Activated CD4-positive, alpha-beta memory T cell treated with anti-CD3 and anti-CD28 coated beads for 36 hours (primary cell): ENCODE measurements around the gene NAXD. TPM values are rescaled to one million over a fixed set of nuclear protein-coding genes. Genes with fewer than 3 reads are reported as not detected.
"Not testable (repeated sequence)": the region's sequence is repeated elsewhere in the genome, so short reads cannot be mapped to it uniquely, and the experiment has no call there.

ENCODE experiments used
- CTCF ChIA-PET: fragments of 350-600 bp; sonication (Branson Sonifier 250); formaldehyde crosslinking; loops from one replicate; lab custom pipeline; 2021; ENCODE audit warnings: antibody characterized with exemption, inconsistent platforms; lab: Charles Lee
- POLR2A ChIA-PET: fragments of 350-600 bp; sonication (Branson Sonifier 250); formaldehyde crosslinking; loops from one replicate; lab custom pipeline; 2021; ENCODE audit warnings: antibody characterized with exemption; lab: Charles Lee
- DNase-seq: peaks from one replicate; pipeline ENCODE4 v3.0.0-alpha.2; 2020
- H3K27ac Mint-ChIP-seq: one replicate; pipeline ENCODE4 v1.8.0; 2021; ENCODE audit warnings: mixed read lengths
- H3K27me3 Mint-ChIP-seq: one replicate; pipeline ENCODE4 v1.8.0; 2021; ENCODE audit warnings: mixed read lengths
- H3K36me3 Mint-ChIP-seq: one replicate; pipeline ENCODE4 v1.8.0; 2021; ENCODE audit warnings: mixed read lengths
- H3K4me1 Mint-ChIP-seq: one replicate; pipeline ENCODE4 v1.8.0; 2021; ENCODE audit warnings: low read depth, mixed read lengths
- H3K4me3 Mint-ChIP-seq: one replicate; pipeline ENCODE4 v1.8.0; 2021; ENCODE audit warnings: mild to moderate bottlenecking, mixed read lengths
- H3K9me3 Mint-ChIP-seq: one replicate; pipeline ENCODE4 v1.8.0; 2021; ENCODE audit warnings: mixed read lengths
- intact Hi-C: fragments of 100-400 bp; cut with micrococcal nuclease; formaldehyde crosslinking; loops from one replicate; pipeline ENCODE4 v1.15.1; 2023
- total RNA-seq, 2 experiments: library from RNA; stranded (reverse); gene quantifications; one replicate each; pipeline ENCODE4 v1.2.3, GENCODE V29; 2021

Gene NAXD
- total RNA-seq, result 10 to 100 TPM; 22.6 to 22.9 TPM

DNA sequence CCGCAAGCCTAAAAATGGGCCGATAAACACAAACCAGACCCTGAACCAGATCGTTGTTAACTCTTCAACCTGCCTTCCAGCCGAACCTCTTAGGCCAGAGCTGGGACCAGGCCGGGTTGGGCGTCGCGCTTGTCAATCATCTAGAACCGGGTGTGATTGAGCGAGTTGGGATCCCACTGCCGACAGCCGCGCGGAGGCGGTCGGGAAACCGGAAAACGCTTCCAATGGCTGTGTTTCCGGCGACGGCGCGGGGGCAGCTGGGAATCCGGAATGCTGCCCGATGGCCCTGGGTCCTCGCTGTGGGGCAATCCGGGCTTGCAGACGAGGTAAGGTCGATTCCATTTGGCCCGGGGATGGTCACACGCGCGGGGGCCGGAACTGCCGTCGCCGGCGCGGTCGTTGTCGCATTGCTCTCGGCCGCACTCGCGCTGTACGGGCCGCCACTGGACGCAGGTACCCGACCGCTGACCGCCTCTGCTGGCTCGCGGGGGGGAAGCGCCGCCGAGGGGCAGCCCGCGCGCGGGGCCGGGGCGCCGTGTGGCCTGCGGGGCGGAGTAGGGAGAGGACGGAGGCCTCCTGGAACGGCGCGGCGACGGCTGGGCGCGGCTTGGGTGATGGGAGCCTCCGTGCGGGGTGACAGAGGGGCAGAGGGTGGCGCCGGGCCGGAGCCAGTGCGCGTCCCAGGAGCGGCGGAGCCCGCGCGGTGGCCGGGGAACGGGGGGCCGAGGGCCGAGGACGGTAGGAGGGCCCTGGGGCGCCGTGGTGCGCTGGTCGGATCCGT is at the start of gene NAXD:
NAXD (plus strand) TSS at position 224 of the 781 bp plus-strand sequence; CDS start at position 281, 57 bp downstream.
- ChIA-PET CTCF (interaction anchor here (1.2 kb wide), 2 partner anchors 22 to 160 kb away, joined by 5 to 6 read pairs; no protein-coding TSS in a partner anchor), POLR2A (interaction anchor here (1.0 to 1.7 kb wide), 5 partner anchors 97 to 300 kb away, joined by 3 to 9 read pairs (median 5); partner anchors contain the start of gene ANKRD10)
- H3K36me3 Mint-ChIP-seq, result peaks cover 2% of the 10 kb centered on the region
- intact Hi-C loops, result loop anchor here (1.0 to 10.0 kb wide), 6 partner anchors 53 to 828 kb away; partner anchors contain the start of genes ANKRD10, IRS2 and RAB20
- H3K4me3 Mint-ChIP-seq, result peak within 1 kb of the TSS; percentile 94
- H3K9me3 Mint-ChIP-seq, result peaks cover 4% of the 10 kb centered on the region
- DNase-seq, result peak; percentile 93
- no peaks in the 10 kb centered on the region for H3K27me3 Mint-ChIP-seq
- peaks cover 48% of the 10 kb centered on the region for H3K4me1 Mint-ChIP-seq
- H3K27ac Mint-ChIP-seq, result peak within 1 kb of the TSS; percentile 88

DNA sequence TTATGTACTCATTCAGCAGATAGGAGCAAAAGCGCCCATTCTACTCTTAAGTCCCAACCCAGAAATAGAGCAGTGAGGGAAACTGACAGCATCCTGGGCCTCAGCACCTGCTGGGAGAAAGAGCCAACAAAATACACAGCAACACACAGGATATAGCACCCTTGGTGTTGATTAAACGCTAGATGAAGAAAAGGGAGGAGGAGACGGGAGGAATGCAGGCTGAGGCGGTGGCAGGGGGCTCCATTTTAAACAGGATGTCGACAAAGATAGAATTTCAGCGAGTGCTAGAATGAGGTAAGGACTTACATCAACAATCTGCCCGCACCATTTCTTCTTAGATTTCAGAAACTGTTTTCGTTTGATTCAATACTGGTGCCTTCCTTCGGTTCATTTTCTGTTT is 49.2 kb upstream of the NAXD start:
- Mint-ChIP-seq H3K9me3 (no peaks in the 10 kb centered on the region), H3K27me3 (peaks cover 2% of the 10 kb centered on the region), H3K4me1 (peaks cover 10% of the 10 kb centered on the region), H3K36me3 (no peaks in the 10 kb centered on the region), H3K27ac (no peak overlapping the region), H3K4me3 (no peak overlapping the region)
- DNase-seq, result no peak
- intact Hi-C loops, result no loop called here
- ChIA-PET POLR2A (no interaction called here), CTCF (no interaction called here)

DNA sequence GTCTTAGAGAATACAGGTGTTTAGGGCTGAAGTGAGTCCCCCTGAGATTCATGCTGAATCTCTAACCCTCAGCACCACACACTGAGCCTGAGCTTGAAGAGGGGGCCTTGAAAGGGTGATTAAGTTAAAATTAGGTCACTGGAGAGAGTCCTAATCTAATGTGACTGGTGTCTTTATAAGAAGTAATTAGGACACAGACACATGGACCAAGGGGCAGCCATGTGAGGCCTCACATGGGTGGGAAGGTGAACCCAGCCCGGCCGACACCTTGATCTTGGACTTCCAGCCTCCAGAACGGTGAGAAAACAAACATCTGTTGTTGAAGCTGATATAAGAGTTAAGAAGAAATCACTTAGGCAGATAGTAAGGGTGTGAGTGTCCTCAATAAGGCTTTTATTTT is 46.7 kb upstream of the NAXD start:
- ChIA-PET CTCF (interaction anchor here (1.2 kb wide), 1 partner anchor 113 kb away, joined by 3 read pairs; no protein-coding TSS in a partner anchor), POLR2A (no interaction called here)
- Mint-ChIP-seq H3K4me3 (no peak overlapping the region), H3K4me1 (no peaks in the 10 kb centered on the region), H3K36me3 (no peaks in the 10 kb centered on the region), H3K27me3 (peaks cover 5% of the 10 kb centered on the region), H3K9me3 (no peaks in the 10 kb centered on the region), H3K27ac (no peak overlapping the region)
- intact Hi-C loops, result no loop called here
- DNase-seq, result no peak

DNA sequence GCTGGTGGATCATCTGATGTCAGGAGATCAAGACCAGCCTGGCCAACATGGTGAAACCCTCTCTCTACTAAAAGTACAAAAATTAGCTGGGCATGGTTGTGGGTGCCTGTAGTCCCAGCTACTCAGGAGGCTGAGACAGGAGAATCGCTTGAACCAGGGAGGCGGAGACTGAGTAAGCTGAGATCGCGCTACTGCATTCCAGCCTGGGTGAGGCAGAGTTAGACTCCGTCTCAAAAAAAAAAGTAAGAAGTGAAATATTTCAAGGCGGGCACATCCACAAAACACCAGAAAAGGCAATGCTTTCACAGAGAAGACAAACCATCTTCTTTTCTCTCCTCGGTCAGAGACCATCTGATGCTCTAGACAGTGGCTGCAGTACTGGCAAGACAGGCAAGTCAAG is 45.4 kb upstream of the NAXD start:
- H3K27ac Mint-ChIP-seq, H3K36me3 Mint-ChIP-seq, CTCF ChIA-PET, intact Hi-C loops, DNase-seq, POLR2A ChIA-PET, H3K4me1 Mint-ChIP-seq, H3K4me3 Mint-ChIP-seq, H3K9me3 Mint-ChIP-seq: not testable (repeated sequence)
- peaks cover 12% of the 10 kb centered on the region for H3K27me3 Mint-ChIP-seq

DNA sequence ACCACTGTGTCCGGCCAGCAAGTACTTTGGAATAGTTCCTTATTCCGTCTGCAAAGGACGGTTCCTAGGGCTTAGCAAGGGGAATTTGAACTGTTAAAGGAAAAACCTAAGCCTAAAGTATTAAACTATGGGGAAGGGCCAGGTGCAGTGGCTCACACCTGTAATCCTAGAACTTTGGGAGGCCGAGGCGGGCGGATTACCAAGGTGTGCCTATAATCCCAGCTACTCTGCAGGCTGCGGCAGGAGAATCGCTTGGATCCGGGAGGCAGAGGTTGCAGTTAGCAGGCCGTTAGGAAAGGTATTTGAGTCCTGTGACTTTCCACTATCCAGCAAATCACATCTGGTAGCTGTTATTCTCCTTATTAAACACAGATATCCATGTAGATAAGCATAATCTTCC is 44.5 kb upstream of the NAXD start:
- POLR2A ChIA-PET, result no interaction called here
- no peaks in the 10 kb centered on the region for H3K9me3 Mint-ChIP-seq
- H3K27me3 Mint-ChIP-seq, result peaks cover 22% of the 10 kb centered on the region
- intact Hi-C loops, result no loop called here
- H3K4me1 Mint-ChIP-seq, result peaks cover 9% of the 10 kb centered on the region
- CTCF ChIA-PET, result no interaction called here
- no peaks in the 10 kb centered on the region for H3K36me3 Mint-ChIP-seq
- no peak overlapping the region for H3K4me3 Mint-ChIP-seq
- H3K27ac Mint-ChIP-seq, result no peak overlapping the region
- DNase-seq, result no peak

DNA sequence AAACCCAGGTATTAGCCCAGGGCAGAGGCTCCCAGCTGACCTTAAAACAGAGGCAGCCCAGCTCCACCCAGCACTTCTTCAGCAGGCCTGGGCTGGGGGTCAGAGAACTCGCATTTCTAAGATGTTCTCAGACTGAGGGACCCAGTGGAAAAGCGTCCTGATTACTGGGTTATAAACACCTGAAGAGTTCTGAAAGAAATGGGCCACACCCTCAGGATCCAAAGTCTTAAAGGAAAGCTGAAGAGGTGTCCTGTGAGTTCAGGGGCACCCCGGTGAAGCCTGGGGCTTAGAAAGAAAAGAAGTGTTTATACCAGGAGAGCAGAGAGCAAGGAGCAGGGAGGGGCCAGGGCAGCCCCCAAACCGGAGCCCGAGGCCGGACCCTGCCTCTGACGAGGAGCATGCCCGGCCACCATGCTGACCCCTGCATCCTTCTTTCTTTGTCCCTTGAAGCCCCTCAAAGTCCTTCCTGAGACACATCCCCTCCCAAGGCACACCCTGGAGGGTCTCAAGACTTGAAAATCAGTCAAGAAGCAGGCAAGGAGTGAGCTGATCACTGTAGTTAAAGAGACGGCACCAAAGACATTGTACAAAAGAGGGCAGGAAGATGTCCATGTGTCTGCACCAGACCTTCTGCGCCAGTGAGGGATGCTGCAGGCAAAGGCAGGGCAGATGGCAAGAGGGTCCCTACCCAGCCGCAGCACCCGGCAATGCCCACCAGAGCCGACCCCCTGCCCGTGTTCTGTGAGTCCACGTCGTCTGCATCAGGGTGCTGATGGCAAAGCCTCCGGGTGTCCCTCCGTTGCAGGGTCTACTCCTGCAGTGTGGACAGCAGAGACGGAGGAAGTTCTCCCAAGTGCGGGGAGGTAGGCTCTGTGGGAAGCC is 43.2 kb upstream of the NAXD start:
- ChIA-PET POLR2A (no interaction called here), CTCF (interaction anchor here (1.0 kb wide), 1 partner anchor 116 kb away, joined by 3 read pairs; no protein-coding TSS in a partner anchor)
- H3K4me3 Mint-ChIP-seq, result no peak overlapping the region
- no peaks in the 10 kb centered on the region for H3K9me3 Mint-ChIP-seq
- peaks cover 12% of the 10 kb centered on the region for H3K4me1 Mint-ChIP-seq
- intact Hi-C loops, result no loop called here
- H3K27ac Mint-ChIP-seq, result no peak overlapping the region
- DNase-seq, result no peak
- H3K27me3 Mint-ChIP-seq, result peaks cover 25% of the 10 kb centered on the region
- H3K36me3 Mint-ChIP-seq, result no peaks in the 10 kb centered on the region

DNA sequence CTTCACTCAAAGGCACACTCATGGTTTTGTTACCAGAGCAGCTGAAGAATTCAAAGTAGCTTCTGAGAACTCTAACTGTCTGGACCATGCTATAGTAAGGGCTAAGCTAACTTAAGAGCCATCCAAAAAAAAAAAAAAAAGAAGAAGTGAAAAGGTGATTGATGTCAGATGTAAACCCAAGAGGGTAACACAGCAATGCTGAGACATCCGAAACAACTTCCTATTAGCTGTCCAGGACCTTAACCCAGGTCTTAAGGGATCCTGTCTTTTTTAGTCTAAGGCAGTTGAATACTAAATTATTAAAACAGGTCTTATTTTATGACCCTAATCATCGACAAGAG is 42.6 kb upstream of the NAXD start:
- CTCF ChIA-PET, result interaction anchor here (1.0 kb wide), 1 partner anchor 117 kb away, joined by 3 read pairs; no protein-coding TSS in a partner anchor
- Mint-ChIP-seq H3K27ac (no peak overlapping the region), H3K4me3 (no peak overlapping the region), H3K27me3 (peaks cover 25% of the 10 kb centered on the region), H3K9me3 (no peaks in the 10 kb centered on the region), H3K36me3 (no peaks in the 10 kb centered on the region), H3K4me1 (peaks cover 12% of the 10 kb centered on the region)
- POLR2A ChIA-PET, result no interaction called here
- DNase-seq, result no peak
- intact Hi-C loops, result no loop called here

DNA sequence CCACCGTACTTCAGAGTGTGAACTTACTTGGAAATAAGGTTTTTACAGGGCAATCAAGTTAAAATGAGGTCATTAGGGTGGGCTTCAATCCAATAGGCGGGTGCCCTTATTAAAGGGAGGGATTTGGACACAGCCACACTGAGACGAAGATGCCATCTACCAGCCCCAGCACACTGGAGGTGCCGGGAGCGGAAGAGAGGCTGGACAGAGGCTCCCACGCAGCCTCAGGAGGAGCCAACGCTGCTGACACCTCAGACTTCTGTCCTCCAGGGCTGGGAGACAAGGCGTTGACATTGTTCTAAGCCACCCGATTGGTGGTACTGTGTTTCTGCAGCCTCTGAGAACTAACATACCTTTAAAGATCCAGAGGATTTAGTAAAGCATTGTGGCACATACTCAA is 41.2 kb upstream of the NAXD start:
- no peaks in the 10 kb centered on the region for H3K36me3 Mint-ChIP-seq
- H3K4me1 Mint-ChIP-seq, result peaks cover 12% of the 10 kb centered on the region
- ChIA-PET CTCF (no interaction called here), POLR2A (no interaction called here)
- no peak for DNase-seq
- no peaks in the 10 kb centered on the region for H3K9me3 Mint-ChIP-seq
- peaks cover 33% of the 10 kb centered on the region for H3K27me3 Mint-ChIP-seq
- H3K27ac Mint-ChIP-seq, result no peak overlapping the region
- intact Hi-C loops, result no loop called here
- no peak overlapping the region for H3K4me3 Mint-ChIP-seq

DNA sequence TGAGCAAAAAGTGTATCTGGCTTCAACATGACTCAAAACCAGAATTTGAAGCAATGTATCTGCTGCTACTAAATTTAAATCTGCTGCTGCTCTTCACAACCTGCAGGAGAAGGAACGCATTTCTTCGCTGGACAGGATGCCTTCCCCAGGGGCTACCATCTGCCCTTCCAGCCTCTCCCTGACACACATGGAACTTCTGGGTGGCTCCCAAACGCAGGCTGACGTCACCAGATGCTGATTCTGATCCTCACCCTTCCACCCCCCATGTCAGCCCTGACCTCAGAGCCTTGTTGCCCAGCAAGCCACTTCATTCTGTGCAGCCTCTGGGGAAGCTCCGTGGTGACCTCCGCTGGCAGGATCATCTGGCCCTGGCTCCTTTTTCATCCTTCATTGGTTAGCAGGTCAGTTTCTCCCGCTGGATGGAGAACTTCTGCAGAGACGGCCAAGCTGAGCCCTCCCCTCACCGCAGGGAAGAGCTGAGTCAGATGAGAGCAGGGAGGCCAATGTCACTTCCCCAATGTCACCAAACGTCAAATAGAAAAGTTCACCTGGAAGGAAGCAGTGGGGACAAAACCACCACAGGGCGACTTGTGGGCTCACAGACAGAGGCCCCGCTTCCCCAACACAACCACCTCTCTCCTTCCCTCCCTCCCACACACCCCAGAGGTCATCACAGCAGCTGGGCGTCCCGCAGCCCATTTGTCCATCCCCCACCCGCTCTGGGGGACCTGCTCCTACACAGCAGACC is 39.8 kb upstream of the NAXD start:
- no peak overlapping the region for H3K4me3 Mint-ChIP-seq
- H3K4me1 Mint-ChIP-seq, result peaks cover 12% of the 10 kb centered on the region
- intact Hi-C loops, result no loop called here
- H3K9me3 Mint-ChIP-seq, result no peaks in the 10 kb centered on the region
- POLR2A ChIA-PET, result no interaction called here
- CTCF ChIA-PET, result no interaction called here
- H3K27me3 Mint-ChIP-seq, result peaks cover 36% of the 10 kb centered on the region
- H3K27ac Mint-ChIP-seq, result no peak overlapping the region
- H3K36me3 Mint-ChIP-seq, result no peaks in the 10 kb centered on the region
- DNase-seq, result peak; percentile 29

DNA sequence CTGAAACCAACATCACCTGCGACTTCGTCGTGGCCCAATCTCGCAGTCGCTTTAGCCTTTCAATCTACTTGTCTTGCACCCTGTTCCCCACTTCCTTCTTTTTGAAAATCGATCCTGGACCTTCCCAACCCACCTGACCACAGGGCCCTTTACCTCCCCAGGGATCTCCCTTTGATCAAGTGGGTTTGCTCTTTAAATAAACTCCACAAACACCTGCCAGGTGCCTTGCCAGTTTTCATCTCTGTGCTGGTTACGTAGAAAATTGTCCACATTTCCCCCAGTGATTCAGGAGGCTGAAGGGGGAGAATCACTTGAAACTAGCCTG is 39.3 kb upstream of the NAXD start:
- Mint-ChIP-seq H3K9me3 (no peaks in the 10 kb centered on the region), H3K27ac (no peak overlapping the region), H3K36me3 (no peaks in the 10 kb centered on the region)

DNA sequence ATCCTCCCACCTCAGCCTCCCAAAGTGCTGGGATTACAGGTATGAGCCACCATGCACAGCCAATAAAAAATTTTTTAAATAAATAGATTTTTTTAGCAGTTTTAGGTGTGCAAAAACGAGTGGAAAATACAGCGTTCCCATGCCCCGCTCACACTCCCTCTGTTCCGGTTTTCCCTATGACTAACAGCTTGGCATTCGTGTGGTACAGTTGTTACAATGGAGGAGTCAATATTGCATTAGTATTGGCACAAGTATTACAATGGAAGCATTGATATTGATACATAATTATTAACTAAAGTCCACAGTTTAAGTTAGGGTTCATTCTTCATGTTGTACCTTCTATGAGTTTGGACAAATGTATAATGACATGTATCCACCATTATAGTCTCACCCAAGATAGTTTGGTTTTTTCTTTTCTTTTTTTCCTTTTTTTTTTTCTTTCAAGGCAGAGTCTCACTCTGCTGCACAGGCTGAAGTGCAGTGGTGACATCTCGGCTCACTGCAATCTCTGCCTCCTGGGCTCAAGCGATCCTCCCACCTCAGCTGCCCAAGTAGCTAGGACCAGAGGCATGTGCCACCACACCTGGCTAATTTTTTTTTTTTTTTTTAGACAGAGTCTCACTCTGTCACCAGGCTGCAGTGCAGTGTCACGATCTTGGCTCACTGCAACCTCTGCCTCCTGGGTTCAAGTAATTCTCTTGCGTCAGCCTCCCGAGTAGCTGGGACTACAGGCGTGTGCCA is 38.4 kb upstream of the NAXD start:
- H3K36me3 Mint-ChIP-seq, result no peaks in the 10 kb centered on the region
- no peak overlapping the region for H3K27ac Mint-ChIP-seq
- POLR2A ChIA-PET, result no interaction called here
- DNase-seq, result no peak
- CTCF ChIA-PET, result no interaction called here
- peaks cover 36% of the 10 kb centered on the region for H3K27me3 Mint-ChIP-seq
- H3K4me1 Mint-ChIP-seq, result peaks cover 12% of the 10 kb centered on the region
- intact Hi-C loops, result no loop called here
- no peaks in the 10 kb centered on the region for H3K9me3 Mint-ChIP-seq
- H3K4me3 Mint-ChIP-seq, result no peak overlapping the region

More for the DNA sequence above, 39.3 kb upstream of the NAXD start:
- ChIA-PET CTCF (no interaction called here), POLR2A (no interaction called here)
- peaks cover 36% of the 10 kb centered on the region for H3K27me3 Mint-ChIP-seq
- intact Hi-C loops, result no loop called here
- no peak overlapping the region for H3K4me3 Mint-ChIP-seq
- no peak for DNase-seq
- H3K4me1 Mint-ChIP-seq, result peaks cover 12% of the 10 kb centered on the region
